Measurements from ENCODE around the gene GP5.

The GP5 gene

GRCh38 chr3:194354315-194354714, 44.8 kb downstream of the GP5 start:
- TF ChIP-seq CTCF (IDR thresholded peaks at IDR 0.05; ENCODE audit: borderline replicate concordance, insufficient read depth, low read depth, low read length), result no peak

GRCh38 chr3:194352667-194353246, 46.3 kb downstream of the GP5 start:
- no peak for TF ChIP-seq CTCF (IDR thresholded peaks at IDR 0.05; ENCODE audit: borderline replicate concordance, insufficient read depth, low read depth, low read length)
- no peak overlapping the region for H3K4me3 ChIP-seq (ENCODE audit: low read depth, low read length)

More at GRCh38 chr3:194354315-194354714, 44.8 kb downstream of the GP5 start:
- no peak overlapping the region for H3K4me3 ChIP-seq (ENCODE audit: low read depth, low read length)

- H3K4me3 ChIP-seq (ENCODE audit: low read depth, low read length), result no peak overlapping the region
- TF ChIP-seq CTCF (IDR thresholded peaks at IDR 0.05; ENCODE audit: borderline replicate concordance, insufficient read depth, low read depth, low read length), result no peak
Measured at GRCh38 chr3:194351952-194352536, 47.0 kb downstream of the GP5 start.

GRCh38 chr3:194351080-194351672, 47.9 kb downstream of the GP5 start, which contains the start of gene CPN2:
Gene CPN2 (minus strand): TSS chr3:194351328. CDS start chr3:194342702, 8,626 bp downstream.
- TF ChIP-seq CTCF (IDR thresholded peaks at IDR 0.05; ENCODE audit: borderline replicate concordance, insufficient read depth, low read depth, low read length), result no peak
- H3K4me3 ChIP-seq (ENCODE audit: low read depth, low read length), result no peak within 1 kb of the TSS

GRCh38 chr3:194350726-194351071, 48.4 kb downstream of the GP5 start:
- no peak overlapping the region for H3K4me3 ChIP-seq (ENCODE audit: low read depth, low read length)

GRCh38 chr3:194348354-194348753, 50.7 kb downstream of the GP5 start:
- no peak for TF ChIP-seq CTCF (IDR thresholded peaks at IDR 0.05; ENCODE audit: borderline replicate concordance, insufficient read depth, low read depth, low read length)
- H3K4me3 ChIP-seq (ENCODE audit: low read depth, low read length), result no peak overlapping the region

More at GRCh38 chr3:194350726-194351071, 48.4 kb downstream of the GP5 start:
- TF ChIP-seq CTCF (IDR thresholded peaks at IDR 0.05; ENCODE audit: borderline replicate concordance, insufficient read depth, low read depth, low read length), result no peak

GRCh38 chr3:194346621-194347020, 52.4 kb downstream of the GP5 start:
- no peak for TF ChIP-seq CTCF (IDR thresholded peaks at IDR 0.05; ENCODE audit: borderline replicate concordance, insufficient read depth, low read depth, low read length)
- no peak overlapping the region for H3K4me3 ChIP-seq (ENCODE audit: low read depth, low read length)

Data from GM12875 (cell line).